Renal cortex interstitium (tissue), 11 donors: ENCODE data around the gene RNF213. TPM values are rescaled to one million over a fixed set of nuclear protein-coding genes. Genes with fewer than 3 reads are reported as not detected.
A peak's percentile ranks its signal among the peaks of the same experiment; 100 is the strongest.
"Not testable (repeated sequence)": the region's sequence is repeated elsewhere in the genome, so short reads cannot be mapped to it uniquely, and the experiment has no call there.

Source experiments
- DNase-seq, 11 donors: peaks; one replicate each; pipeline ENCODE4 v3.0.0-alpha.2; 2013; ENCODE audit warnings: low read depth in 9 of 11, low spot score in 4 of 11; ENCODE audit errors: extremely low read depth in 1 of 11
- polyA plus RNA-seq, 3 donors: library from polyadenylated mRNA; unstranded; fragments of 120-200 nt; gene quantifications; one replicate each; pipeline ENCODE4 v1.2.1, GENCODE V29; 2013; ENCODE audit not compliant: insufficient read length in 3 of 3

Gene RNF213
- polyA plus RNA-seq, 3 donors = 62.4 to 112 (median 71.0) TPM

DNA sequence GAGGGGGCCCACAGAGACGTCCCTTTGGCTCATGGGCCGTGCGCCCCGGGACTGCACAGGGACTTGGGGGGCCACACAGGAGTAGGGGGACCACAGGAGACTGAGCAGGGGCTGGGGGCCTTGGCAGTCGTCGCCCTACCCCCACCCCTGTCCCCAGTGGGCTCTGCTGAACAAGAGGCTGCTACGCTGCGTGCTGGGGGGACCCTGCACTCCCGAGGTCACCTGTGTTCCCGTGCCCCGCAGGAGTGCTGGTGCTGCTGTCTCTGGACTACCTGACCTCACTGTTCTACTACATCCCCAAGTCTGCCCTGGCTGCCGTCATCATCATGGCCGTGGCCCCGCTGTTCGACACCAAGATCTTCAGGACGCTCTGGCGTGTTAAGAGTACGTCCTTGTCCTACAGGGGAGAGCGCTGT is 14.4 kb upstream of the RNF213 start:
- no peak for DNase-seq

DNA sequence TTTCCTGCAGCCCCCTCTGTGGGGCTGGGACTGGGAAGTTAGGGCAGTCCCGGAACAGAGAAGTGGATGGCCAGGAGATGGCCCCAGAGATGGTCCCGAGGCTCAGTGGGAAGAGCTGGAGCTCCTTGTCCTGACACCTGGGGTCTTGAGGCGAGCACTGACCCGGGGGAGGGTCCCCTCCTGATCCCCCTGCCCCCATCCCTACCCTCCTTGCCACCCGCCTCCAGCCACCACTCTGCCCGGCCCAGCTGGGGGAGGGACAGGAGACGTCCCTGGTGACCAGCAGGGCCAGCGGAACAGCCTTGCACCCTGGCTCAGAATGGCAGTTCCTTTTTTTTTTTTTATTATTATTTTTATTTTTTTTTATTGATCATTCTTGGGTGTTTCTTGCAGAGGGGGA is 13.9 kb upstream of the RNF213 start:
- DNase-seq = no peak

DNA sequence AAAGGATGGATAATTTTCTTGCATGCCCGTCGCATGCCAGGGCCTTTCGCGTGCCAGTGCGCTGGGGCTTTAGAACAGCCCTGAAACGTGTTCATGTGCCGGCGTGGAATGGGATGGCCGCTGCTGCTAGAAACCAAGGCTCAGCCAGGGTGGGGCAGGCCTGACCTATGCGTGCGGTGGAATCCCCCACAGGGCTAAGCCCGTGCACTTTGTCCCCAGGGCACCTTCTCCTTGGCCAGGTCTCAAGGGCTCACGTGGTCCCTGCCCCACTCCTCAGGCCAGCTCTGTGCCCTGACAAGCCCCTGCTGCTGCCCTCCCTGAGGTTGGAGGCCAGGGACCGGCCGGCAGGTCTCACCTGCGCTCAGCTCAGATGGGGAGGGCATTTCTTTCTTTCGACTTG is 13.1 kb upstream of the RNF213 start:
- no peak for DNase-seq

DNA sequence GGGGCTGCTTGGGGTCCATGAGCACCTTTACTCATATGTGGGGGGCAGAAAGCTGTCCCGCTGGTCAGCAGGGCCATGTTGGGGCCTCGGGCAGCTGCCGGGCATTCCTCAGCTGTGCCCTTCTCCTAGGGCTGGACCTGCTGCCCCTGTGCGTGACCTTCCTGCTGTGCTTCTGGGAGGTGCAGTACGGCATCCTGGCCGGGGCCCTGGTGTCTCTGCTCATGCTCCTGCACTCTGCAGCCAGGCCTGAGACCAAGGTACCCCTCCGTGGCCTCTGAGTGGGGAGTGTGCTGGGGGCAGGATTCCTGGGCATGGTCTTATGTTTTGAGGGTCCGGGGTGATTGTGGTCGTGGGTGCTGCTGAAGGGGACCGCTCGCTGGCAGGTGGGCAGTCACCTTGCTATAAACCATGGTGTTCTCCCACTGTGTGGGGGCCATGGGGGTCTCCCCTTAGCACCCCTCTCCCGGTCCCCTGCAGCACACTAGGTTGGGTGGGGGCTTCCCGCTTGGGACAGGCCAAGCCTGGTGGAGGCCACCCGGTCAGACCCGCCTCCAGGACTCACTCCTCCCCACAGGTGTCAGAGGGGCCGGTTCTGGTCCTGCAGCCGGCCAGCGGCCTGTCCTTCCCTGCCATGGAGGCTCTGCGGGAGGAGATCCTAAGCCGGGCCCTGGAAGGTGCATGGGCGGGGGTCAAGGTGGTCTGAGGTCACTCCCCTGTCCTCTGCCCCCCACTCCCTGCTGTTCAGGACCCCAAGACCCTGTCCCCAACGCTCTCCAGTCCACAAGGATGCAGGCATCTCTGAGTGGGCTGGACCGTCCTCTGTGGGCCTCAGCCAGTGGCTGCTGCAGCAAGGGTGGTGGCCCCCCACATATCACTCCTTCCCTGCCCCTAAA is 12.4 kb upstream of the RNF213 start:
- no peak for DNase-seq

DNA sequence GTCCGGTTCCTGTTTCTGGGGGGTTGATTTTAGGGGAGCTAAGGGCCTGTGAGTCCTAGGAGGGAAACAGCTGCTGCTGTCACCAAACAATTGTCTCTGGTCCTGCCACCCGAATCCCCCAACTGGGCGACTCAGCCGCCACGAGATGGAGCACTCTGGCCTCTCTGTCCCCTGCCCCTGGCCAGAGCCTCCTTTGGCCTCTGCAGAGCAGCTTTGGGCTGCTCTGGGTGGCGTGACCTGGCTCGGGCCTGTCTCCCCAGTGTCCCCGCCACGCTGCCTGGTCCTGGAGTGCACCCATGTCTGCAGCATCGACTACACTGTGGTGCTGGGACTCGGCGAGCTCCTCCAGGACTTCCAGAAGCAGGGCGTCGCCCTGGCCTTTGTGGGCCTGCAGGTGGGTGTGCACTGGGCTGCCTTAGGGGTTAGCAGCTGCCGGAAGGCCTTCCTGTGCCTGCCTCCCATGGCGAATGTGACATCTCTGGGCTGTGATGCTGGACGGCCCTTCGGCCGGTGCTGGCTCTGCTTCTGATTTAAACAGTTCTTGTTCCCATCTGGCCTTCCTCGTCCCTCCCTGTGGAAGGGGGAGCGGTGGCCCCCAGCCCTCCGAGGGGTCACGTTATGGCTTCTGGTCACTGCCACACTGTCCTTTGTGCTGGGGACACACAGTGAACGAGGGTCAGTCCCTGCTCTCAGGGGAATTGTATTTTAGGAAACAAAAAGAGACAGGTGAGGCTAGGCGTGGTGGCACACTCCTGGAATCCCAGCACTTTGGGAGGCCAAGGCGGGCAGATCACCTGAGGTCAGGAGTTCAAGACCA is 11.6 kb upstream of the RNF213 start:
- DNase-seq = no peak

DNA sequence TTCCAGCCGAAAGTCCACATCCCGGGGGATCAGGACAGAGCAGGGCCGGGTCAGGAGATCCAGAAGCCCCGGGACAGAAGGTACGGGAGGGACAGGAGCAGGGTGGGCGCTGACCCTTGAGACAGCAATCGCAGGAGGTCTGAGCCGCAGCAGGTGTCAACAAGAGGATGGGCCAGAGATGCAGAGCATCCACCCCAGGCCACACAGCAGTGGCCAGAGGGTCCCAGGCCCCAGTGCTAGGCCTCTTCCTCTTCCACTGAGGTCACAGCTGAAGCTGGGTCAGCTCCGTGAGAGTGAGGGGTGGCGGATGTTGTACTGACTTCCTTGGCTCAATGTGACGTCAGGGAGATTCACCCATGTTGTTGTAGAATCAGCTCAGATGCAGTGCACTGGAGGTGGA is 8.7 kb upstream of the RNF213 start:
- no peak for DNase-seq

DNA sequence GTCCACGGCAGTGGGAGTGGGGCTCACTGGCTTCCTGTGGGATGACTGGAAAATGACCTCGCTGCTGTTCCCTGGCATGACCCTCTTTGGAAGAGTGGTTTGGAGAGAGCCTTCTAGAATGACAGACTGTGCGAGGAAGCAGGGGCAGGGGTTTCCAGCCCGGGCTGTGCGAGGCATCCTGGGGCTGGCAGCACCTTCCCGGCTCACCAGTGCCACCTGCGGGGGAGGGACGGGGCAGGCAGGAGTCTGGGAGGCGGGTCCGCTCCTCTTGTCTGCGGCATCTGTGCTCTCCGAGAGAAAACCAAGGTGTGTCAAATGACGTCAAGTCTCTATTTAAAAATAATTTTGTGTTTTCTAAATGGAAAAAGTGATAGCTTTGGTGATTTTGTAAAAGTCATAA is 7.8 kb upstream of the RNF213 start:
- peak in 3 of 11 donors; percentile 33 to 61 (median 41) for DNase-seq

DNA sequence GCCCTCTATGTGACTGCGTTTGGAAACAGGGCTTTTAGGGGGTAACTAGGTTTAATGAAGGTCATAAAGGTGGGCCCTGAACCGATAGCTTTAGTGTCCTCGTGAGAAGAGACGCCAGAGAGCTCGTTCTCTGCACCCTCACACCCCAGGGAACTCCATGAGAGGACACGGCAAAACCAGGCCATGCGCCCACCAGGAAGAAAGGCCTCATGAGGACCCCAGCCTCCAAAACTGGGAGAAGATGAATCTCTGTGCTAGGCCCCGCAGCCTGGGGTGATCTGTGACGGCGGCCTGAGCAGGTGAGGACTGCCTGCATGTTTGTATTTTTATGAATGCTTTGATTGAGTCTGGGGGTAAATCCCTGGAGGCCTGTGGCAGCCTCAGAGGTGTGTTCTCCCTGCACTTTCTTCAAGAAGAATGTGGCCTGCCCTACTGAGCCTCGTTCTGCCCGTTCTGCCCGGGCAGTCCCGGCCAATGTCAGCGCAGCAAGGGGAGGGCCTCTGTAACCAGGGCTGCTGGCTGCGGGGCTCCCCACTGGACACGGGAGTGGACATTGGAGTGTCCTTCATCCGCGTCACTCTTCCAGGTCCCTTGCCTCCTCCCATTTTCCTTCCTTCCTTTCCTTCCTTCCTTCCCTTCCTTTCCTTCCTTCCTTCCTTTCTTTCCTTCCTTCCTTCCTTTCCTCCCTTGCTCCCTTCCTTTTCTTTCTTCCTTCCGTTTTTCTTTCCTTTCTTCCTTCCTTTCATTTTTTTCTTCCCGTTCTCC is 6.8 kb upstream of the RNF213 start:
- peak in 2 of 11 donors; percentile 22 to 47 for DNase-seq

DNA sequence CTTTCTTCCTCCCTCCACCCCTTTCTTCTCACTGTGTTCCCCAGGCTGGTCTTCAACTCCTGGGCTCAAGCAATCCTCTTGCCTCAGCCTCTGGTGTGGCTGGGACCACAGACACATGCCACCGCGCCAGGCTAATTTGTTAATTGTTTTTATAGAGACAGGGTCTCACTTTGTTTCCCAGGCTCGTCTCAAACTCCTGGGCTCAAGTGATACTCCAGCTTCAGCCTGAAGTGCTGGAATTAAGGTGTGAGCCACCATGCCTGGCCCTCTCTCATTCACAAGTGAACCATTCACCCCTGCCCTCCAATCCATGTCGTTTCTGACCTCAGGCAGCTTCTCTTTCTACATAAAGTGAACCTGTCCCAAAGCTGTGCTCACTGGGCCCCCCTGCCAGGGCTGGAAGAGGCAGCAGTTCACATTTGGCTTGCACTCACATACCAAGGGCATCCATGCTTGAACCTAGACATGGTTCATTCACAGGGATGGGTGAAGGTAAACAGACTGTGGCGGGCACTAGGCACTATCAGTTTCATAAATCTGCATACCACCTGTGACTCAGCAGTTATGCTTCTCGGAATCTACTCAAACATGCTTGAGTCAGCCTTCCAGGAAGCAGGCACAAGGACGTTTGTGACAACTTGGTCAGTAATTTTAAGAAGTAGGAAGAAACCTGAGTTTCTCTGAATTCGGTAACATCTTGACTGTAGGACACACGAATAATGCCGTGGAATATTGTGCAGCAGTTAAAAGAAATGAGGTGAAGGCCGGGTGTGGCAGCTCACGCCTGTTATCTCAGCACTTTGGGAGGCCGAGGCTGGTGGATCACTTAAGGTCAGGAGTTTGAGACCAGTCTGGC is 6.0 kb upstream of the RNF213 start:
- peak in 8 of 11 donors; percentile 49 to 88 (median 70) for DNase-seq

DNA sequence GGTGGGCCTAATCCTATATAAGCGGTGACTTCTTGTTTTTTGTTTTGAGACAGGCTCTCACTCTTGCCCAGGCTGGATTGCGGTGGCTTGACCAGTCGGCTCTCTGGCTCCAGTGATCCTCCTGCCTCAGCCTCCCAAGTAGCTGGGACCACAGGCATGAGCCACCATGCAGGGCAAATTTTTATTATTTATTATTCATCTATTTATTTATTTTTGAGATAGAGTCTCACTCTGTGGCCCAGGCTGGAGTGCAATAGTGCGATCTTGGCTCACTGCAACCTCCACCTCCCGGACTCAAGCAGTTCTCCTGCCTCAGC is 4.7 kb upstream of the RNF213 start:
- DNase-seq = no peak

DNA sequence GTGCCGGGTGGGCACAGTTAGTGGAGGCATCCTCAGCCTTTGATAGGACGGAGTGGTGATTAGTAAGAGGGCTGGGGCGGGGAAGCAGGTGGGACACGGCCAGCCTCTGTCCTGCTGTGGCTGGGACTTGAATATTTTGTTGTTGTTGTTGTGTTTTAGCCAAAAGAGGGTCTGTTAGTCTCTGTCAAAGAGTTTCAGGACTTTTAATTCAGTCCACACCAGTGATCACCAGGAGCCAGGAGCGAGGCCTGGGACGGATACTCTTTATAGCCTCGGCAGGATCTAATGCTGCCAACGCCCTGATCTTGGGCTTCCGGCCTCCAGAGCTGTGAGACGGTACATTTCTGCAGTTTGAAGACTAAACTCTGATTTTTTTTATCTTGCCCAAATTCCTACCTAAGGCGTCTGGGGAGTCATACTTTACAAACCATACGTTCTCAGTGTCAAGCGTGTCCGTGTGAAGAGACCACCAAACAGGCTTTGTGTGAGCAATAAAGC is 2.9 kb upstream of the RNF213 start:
- no peak for DNase-seq

DNA sequence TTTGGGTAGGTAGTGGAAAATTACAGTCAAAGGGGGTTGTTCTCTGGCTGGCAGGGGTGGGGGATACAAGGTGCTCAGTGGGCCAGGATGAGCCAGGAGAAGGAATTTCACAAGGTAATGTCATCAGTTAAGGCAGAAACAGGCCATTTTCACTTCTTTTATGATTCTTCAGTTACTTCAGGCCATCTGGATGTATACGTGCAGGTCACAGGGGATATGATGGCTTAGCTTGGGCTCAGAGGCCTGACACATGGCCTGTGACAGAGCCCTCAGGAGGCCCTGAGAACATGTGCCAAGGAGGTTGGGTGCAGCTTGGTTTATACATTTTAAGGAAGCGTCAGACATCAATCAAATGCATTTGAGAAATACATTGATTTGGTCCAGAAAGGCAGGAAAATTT is 2.4 kb upstream of the RNF213 start:
- DNase-seq = not testable (repeated sequence)

DNA sequence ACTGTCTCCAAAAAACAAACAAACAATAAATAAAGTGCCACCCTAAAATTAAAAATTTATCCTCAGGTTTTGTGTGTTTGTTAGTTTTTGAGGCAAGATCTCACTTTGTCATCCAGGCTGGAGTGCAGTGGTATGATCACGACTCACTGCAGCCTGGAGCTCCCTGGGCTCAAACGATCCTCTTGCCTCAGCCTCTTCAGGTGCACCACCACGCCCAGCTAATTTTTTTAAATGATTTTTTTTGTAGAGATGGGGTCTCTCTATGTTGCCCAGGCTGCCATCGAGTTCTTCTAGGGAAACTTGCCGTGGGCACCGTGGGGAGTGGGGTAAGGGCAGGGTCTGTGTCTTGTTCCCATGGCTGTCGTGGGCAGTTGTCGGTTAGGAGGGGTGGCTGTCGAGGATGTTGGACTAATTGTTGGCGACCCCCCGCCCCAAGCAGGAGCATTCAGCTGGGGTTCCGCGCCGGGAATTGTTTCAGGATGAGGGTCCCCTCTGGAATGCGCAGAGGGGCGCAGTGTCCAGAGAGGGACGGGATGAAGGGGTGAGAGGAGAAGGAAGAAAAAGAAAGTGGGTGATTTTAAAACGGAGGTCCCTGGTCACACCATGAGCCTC is 1.1 kb upstream of the RNF213 start:
- no peak for DNase-seq

DNA sequence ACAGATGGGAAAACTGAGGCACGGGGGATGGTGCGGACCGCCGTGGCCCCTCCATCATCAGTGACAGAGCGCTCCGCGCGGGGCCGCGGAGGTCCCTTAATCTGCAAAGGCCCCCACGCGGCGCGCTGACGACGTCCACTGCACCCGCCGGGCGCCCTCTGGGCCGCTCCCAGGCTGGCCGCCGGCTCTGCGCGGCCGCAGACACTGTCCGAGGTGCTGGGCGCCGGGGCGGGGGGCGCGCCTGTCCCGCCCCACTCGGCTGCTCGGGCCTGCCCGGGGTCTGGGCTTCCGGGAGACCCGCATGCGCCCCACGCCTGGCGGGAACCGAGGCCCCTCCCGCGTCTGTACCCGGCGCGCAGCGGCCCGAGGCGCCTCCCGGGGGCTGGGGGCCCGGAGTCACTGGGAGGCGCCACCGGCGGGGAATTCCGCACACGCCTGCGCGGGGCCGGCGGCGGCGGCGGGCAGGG is 550 bp upstream of the RNF213 start:
- DNase-seq = peak in 6 of 11 donors; percentile 44 to 70 (median 66)

DNA sequence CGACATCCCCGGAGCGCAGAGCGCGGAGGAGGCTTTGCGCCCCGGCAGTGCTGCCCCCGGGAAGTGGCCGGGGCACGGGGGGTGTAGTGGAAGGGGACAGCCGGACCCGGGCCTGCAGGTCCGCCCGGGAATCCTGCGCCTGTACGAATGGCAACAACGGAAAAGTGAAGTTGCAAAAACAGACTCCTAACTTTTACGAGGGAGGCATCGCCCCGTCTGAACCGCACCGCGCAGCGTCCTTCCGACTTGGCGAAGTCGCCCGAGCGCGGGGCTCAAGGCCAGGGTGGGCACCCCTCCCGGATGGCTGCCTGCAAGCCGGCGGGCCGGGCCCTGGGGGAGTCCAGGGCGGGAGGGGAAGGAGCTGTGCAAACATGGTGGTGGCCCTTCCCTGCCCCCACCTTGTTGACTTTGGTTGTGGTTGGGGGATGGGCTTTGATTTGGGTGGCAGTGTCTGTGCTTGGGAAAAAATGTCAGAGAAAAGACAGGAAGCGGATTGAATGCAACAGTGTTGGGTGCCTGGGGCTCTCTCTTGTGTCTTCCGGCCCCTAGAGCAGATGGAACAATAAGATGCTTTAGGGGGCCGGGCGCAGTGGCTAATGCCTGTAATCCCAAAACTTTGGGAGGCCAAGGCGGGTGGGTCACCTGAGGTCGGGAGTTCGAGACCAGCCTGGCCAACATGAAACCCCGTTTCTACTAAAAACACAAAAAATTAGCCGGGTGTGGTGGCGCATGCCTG is 675 bp downstream of the RNF213 start:
- DNase-seq = peak in 2 of 11 donors; percentile 43 to 49

DNA sequence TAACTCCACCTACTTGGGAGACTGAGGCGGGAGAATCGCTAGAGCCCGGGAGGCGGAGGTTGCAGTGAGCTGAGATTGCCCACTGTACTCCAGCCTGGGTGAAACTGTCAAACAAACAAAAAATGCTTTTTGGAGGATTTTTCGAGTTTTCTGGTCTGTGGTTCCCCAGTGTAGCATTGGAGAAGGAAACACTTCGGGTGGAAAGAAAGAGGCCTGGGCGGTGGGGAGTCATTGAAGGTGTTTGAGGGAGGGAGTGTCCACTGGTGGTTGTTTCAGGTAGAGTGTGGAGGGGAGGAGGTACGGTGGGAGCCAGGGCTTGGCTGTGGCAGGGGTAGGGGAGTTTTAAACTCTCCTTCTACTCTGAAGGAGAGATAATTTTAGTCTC is 1.2 kb downstream of the RNF213 start:
- DNase-seq = no peak

DNA sequence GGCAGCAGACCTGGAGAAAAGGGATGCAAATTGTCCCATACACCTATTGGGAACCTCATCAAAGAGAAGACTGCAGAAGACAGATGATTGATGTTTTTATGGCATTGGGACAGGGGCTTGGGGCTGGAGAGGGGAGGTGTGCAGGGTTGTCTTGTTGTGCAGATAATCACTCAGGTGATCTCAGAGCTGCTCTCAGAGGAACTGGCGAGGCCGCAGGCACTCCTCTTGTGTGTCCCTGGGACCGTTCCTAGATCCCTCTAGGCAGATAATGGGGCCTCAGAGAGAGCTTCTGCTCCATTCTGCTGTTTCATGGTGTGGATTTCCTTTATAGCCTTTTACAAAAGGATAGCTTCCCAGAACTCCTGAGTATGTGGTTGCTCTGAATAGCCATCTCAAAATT is 1.6 kb downstream of the RNF213 start:
- no peak for DNase-seq
